22Rv1 (cell line): ENCODE measurements around the gene TET3.

Experiments used
- ZFX ChIP-seq: fragments of 450-650 bp; IDR thresholded peaks from 2 replicates; pipeline ENCODE4 v1.6.1; 2017; ENCODE audit warnings: antibody characterized with exemption, borderline replicate concordance
- TF ChIP-seq, protein P1 (sequence below): fragments of 450-650 bp; IDR thresholded peaks from 2 replicates; pipeline ENCODE4 v1.5.1; 2017; ENCODE audit warnings: mild to moderate bottlenecking

DNA sequence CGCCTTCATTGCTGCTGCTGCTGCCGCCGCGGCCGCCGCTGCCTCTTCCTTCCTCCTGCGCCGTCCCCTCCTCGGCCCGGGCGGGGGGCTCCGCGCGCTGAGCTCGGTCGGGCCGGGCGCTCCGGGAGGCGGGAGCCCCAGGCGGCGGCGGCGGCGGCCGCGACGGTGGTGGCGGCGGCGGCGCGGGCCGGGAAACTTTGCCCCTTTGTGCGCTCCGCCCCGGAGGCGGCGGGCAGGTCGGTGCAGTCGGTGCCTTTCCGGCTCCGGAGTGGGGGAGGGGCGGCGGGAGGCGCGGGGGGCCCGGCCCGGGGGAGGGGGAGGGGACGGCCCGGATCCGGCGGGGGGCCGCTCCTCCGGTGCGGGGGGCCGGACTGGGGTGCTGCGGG lies 205 bp downstream of the TET3 start:
- TF ChIP-seq, protein P1, sequence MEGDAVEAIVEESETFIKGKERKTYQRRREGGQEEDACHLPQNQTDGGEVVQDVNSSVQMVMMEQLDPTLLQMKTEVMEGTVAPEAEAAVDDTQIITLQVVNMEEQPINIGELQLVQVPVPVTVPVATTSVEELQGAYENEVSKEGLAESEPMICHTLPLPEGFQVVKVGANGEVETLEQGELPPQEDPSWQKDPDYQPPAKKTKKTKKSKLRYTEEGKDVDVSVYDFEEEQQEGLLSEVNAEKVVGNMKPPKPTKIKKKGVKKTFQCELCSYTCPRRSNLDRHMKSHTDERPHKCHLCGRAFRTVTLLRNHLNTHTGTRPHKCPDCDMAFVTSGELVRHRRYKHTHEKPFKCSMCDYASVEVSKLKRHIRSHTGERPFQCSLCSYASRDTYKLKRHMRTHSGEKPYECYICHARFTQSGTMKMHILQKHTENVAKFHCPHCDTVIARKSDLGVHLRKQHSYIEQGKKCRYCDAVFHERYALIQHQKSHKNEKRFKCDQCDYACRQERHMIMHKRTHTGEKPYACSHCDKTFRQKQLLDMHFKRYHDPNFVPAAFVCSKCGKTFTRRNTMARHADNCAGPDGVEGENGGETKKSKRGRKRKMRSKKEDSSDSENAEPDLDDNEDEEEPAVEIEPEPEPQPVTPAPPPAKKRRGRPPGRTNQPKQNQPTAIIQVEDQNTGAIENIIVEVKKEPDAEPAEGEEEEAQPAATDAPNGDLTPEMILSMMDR: no peak
- TF ChIP-seq ZFX: no peak
